Prostate gland (tissue), 2 donors: Measurements from ENCODE around the gene SPTBN1. TPM values are rescaled to one million over a fixed set of nuclear protein-coding genes. Genes with fewer than 3 reads are reported as not detected.

ENCODE experiments used
- DNase-seq: peaks from one replicate; pipeline ENCODE4 v3.0.0-alpha.2; 2019; ENCODE audit warnings: low spot score
- H3K27ac ChIP-seq, 2 donors: fragments of 200-600 bp; sonication (generic); 2 replicates each; pipeline ENCODE4 v1.5.1; 2017 to 2019
- H3K27me3 ChIP-seq: fragments of 200-600 bp; sonication (generic); replicated peaks from 2 replicates; pipeline ENCODE4 v1.5.1; 2019; ENCODE audit not compliant: insufficient read depth
- H3K36me3 ChIP-seq, 2 donors: fragments of 200-600 bp; sonication (generic); 1 replicate in 1 of 2; 2 replicates in 1 of 2; pipeline versions ENCODE4 v1.5.1 to v1.8.1; 2017 to 2019
- H3K4me1 ChIP-seq: fragments of 200-600 bp; sonication (generic); replicated peaks from 2 replicates; pipeline ENCODE4 v1.5.1; 2019
- H3K4me3 ChIP-seq, 2 donors: fragments of 200-600 bp; sonication (generic); 2 replicates each; pipeline ENCODE4 v1.5.1; 2017 to 2019
- H3K9me3 ChIP-seq: fragments of 200-600 bp; sonication (generic); 2 replicates; pipeline ENCODE4 v1.5.1; 2017
- CTCF ChIP-seq, 4 experiments: fragments of 200-600 bp in 2 of 4; fragments of 450-650 bp in 2 of 4; sonication (generic) in 2 of 4; IDR thresholded peaks; 1 replicate in 3 of 4; 2 replicates in 1 of 4; pipeline ENCODE4 v1.5.1; 2016 to 2019; ENCODE audit warnings: antibody characterized with exemption in 4 of 4, mild to moderate bottlenecking in 2 of 4, moderate library complexity in 2 of 4
- POLR2A ChIP-seq: fragments of 450-650 bp; IDR thresholded peaks from one replicate; pipeline ENCODE4 v1.6.1; 2016; ENCODE audit warnings: antibody characterized with exemption, mild to moderate bottlenecking
- POLR2AphosphoS5 ChIP-seq: sonication (generic); formaldehyde crosslinking; IDR thresholded peaks from one replicate; pipeline ENCODE4 v1.6.1; 2017; ENCODE audit warnings: antibody characterized with exemption
- WGBS: methylation state at CpG from one replicate; pipeline ENCODE4 v1.1.5; 2018; 5-methylcytosine and 5-hydroxymethylcytosine counted together
- intact Hi-C: fragments of 100-400 bp; cut with DNase I; formaldehyde crosslinking; loops from one replicate; pipeline ENCODE4 v1.14.2; 2022
- total RNA-seq, 2 donors: library from RNA; depleted of rRNA; stranded (reverse); fragments of >200 nt; gene quantifications; one replicate each; pipeline ENCODE4 v1.1.0, GENCODE V29; 2016

SPTBN1 gene
- total RNA-seq, 2 donors from 2014 or later: 146 to 348 TPM

- Histone ChIP-seq H3K36me3 (no peaks in the 10 kb centered on the region), H3K9me3 (no peaks in the 10 kb centered on the region), H3K4me3 (no peak overlapping the region), H3K27me3 (no peaks in the 10 kb centered on the region), H3K27ac (no peak overlapping the region), H3K4me1 (peaks cover 22% of the 10 kb centered on the region)
- DNase-seq: no peak
- no peak for TF ChIP-seq CTCF (IDR thresholded peaks at IDR 0.05)
- TF ChIP-seq POLR2A: no peak
- no peak for TF ChIP-seq POLR2AphosphoS5
- WGBS: 56% methylated on average over 9 of the region's 9 CpGs
- intact Hi-C loops: no loop called here
Observed at GRCh38 chr2:54574107-54574859, 118.2 kb downstream of the SPTBN1 start.

GRCh38 chr2:54574860-54575247 is 118.7 kb downstream of the SPTBN1 start:
- no peak overlapping the region for H3K27ac ChIP-seq
- 86% methylated on average over 5 of the region's 5 CpGs for WGBS
- peaks cover 22% of the 10 kb centered on the region for H3K4me1 ChIP-seq

GRCh38 chr2:54575379-54575888 is 119.3 kb downstream of the SPTBN1 start:
- no peak for DNase-seq
- intact Hi-C loops: no loop called here
- H3K4me1 ChIP-seq: peaks cover 19% of the 10 kb centered on the region
- H3K27me3 ChIP-seq: no peaks in the 10 kb centered on the region
- WGBS: 73% methylated on average over 9 of the region's 9 CpGs
- no peaks in the 10 kb centered on the region for H3K9me3 ChIP-seq
- no peaks in the 10 kb centered on the region for H3K36me3 ChIP-seq
- no peak overlapping the region for H3K27ac ChIP-seq
- no peak overlapping the region for H3K4me3 ChIP-seq
- TF ChIP-seq POLR2AphosphoS5 (no peak), CTCF (IDR thresholded peaks at IDR 0.05) (no peak), POLR2A (no peak)

More at GRCh38 chr2:54574860-54575247, 118.7 kb downstream of the SPTBN1 start:
- intact Hi-C loops: no loop called here
- TF ChIP-seq POLR2A: no peak
- TF ChIP-seq CTCF (IDR thresholded peaks at IDR 0.05): no peak
- no peak for TF ChIP-seq POLR2AphosphoS5
- Histone ChIP-seq H3K27me3 (no peaks in the 10 kb centered on the region), H3K9me3 (no peaks in the 10 kb centered on the region), H3K4me3 (no peak overlapping the region), H3K36me3 (no peaks in the 10 kb centered on the region)
- DNase-seq: no peak

- no peak overlapping the region for H3K27ac ChIP-seq
- WGBS: 34% methylated on average over 3 of the region's 3 CpGs
- H3K27me3 ChIP-seq: no peaks in the 10 kb centered on the region
- no peaks in the 10 kb centered on the region for H3K9me3 ChIP-seq
- intact Hi-C loops: no loop called here
- H3K36me3 ChIP-seq: no peaks in the 10 kb centered on the region
- peak; percentile 10 for TF ChIP-seq POLR2AphosphoS5
- no peak for TF ChIP-seq CTCF (IDR thresholded peaks at IDR 0.05)
- no peak for TF ChIP-seq POLR2A
- peaks cover 16% of the 10 kb centered on the region for H3K4me1 ChIP-seq
- DNase-seq: peak; percentile 32
- H3K4me3 ChIP-seq: no peak overlapping the region
Observed at GRCh38 chr2:54577035-54577434, 120.9 kb downstream of the SPTBN1 start.
